ENCODE measurements around the gene YIPF3. TPM values are rescaled to one million over a fixed set of nuclear protein-coding genes. Genes with fewer than 3 reads are reported as not detected.
A peak's percentile ranks its signal among the peaks of the same experiment; 100 is the strongest.

The YIPF3 gene
- total and polyA plus RNA-seq, 2 donors (not counting 1 experiment from before 2014, with no cell fraction given): 64.3 to 92.6 TPM

DNA sequence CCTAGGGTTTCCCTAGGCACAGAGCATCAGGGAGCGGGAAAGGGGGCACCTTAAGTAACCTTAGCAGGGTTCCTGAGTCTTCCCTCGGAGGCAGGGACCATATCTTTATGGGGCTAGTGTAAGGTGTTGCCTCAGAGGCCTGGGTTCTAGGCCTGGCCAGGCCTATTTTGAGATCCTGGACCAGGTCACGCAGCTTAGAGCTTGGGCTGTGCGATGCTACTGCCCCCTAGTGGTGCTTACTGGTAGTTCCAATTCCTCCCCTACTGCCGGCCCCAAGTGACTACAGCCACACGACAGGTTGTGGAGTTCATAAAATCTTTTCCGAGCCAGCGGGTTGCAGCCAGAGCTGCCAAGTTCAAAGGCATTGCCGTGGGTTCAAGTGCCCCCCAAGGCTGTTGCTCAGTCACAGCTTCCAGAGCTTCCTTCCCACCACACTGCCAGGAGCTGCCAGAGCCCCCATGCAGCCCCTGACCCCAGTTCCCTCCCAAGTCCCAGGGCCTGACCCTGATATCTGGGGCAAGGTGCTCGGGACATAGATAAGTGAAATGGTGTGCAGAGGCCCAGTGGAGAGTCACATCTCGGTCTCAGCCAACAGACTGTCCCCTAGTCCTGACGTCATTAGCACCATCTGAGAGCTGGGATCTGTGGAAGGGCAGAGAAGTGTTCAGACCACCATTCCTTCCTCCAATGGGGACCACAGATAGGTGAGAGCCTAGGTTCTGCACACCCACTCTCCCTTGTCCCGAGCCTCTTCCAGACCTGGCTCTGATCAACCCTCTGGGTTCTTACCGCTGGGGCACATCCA, 9.9 kb downstream of the YIPF3 start:
- Histone ChIP-seq H4K20me1 (ENCODE audit: control insufficient read depth, insufficient read depth, low read length, poor library complexity, severe bottlenecking) (peaks cover 7% of the 10 kb centered on the region), H3K4me3 (ENCODE audit: control extremely low read depth in 1 of 5, extremely low read depth in 1 of 5, insufficient read depth in 1 of 5, low read depth in 2 of 5, low read length in 4 of 5) (no peak overlapping the region), H3K36me3 (replicated peaks in 1 of 2; ENCODE audit: control extremely low read depth in 1 of 2, control insufficient read depth in 1 of 2, extremely low read depth in 1 of 2, insufficient read depth in 2 of 2, low read length in 1 of 2) (peaks cover 0 to 29% of the 10 kb centered on the region in 2 experiments), H3K9me3 (ENCODE audit: control extremely low read depth in 1 of 3, control insufficient read depth in 2 of 3, insufficient read depth in 1 of 3, low read length in 2 of 3) (peaks cover 0 to 3% (median 0%) of the 10 kb centered on the region in 3 donors), H3K79me2 (ENCODE audit: control insufficient read depth, insufficient read depth, low read length) (peaks cover 4% of the 10 kb centered on the region), H2AFZ (ENCODE audit: insufficient read depth, low read depth, low read length, poor library complexity, severe bottlenecking) (no peak overlapping the region), H3K4me1 (ENCODE audit: control insufficient read depth in 2 of 2, insufficient read depth in 2 of 2, low read length in 2 of 2) (peaks cover 21 to 26% of the 10 kb centered on the region in 2 donors), H3K27ac (ENCODE audit: low read length in 2 of 2) (no peak overlapping the region), H3K4me2 (replicated peaks; ENCODE audit: low read depth, low read length, poor library complexity, severe bottlenecking) (peak overlapping the region; percentile 37), H3K27me3 (replicated peaks in 1 of 4; ENCODE audit: control extremely low read depth in 1 of 4, control insufficient read depth in 3 of 4, insufficient read depth in 4 of 4, low read length in 3 of 4) (peaks cover 0 to 20% (median 8%) of the 10 kb centered on the region in 4 experiments), H3K9ac (ENCODE audit: low read length) (no peak overlapping the region)
- no peaks in the 10 kb centered on the region for H3K9me3 Mint-ChIP-seq (ENCODE audit: insufficient read depth)
- H3K4me3 Mint-ChIP-seq: no peak overlapping the region
- ChIA-PET POLR2A (interaction anchor here (1.0 to 1.1 kb wide), 2 partner anchors 30 to 577 kb away, joined by 3 to 5 read pairs; partner anchors contain the start of gene CNPY3), CTCF (interaction anchor here (0.5 to 6.4 kb wide), 35 partner anchors 9 to 577 kb away, joined by 3 to 69 read pairs (median 4); partner anchors contain the start of genes DLK2, DNPH1, POLR1C and TJAP1)
- intact Hi-C loops (cut with micrococcal nuclease): loop anchor here (1.0 to 5.0 kb wide), 7 partner anchors 53 to 605 kb away; partner anchors contain the start of genes DNPH1 and SRF
- H3K4me1 Mint-ChIP-seq: peaks cover 27% of the 10 kb centered on the region
- DNase-seq: peak; percentile 90
- TF ChIP-seq, protein P1, sequence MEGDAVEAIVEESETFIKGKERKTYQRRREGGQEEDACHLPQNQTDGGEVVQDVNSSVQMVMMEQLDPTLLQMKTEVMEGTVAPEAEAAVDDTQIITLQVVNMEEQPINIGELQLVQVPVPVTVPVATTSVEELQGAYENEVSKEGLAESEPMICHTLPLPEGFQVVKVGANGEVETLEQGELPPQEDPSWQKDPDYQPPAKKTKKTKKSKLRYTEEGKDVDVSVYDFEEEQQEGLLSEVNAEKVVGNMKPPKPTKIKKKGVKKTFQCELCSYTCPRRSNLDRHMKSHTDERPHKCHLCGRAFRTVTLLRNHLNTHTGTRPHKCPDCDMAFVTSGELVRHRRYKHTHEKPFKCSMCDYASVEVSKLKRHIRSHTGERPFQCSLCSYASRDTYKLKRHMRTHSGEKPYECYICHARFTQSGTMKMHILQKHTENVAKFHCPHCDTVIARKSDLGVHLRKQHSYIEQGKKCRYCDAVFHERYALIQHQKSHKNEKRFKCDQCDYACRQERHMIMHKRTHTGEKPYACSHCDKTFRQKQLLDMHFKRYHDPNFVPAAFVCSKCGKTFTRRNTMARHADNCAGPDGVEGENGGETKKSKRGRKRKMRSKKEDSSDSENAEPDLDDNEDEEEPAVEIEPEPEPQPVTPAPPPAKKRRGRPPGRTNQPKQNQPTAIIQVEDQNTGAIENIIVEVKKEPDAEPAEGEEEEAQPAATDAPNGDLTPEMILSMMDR (IDR thresholded peaks at IDR 0.05): peak; percentile 92
- TF ChIP-seq EZH2 (IDR thresholded peaks at IDR 0.05; ENCODE audit: borderline replicate concordance, insufficient read depth, low read depth, low read length, poor library complexity, severe bottlenecking): no peak
- peaks cover 10% of the 10 kb centered on the region for H3K27me3 Mint-ChIP-seq
- peak; percentile 57 for ATAC-seq (ENCODE audit: low read depth)
- WGBS (ENCODE audit: insufficient coverage): 33% methylated on average over 14 of the region's 14 CpGs
- no peak overlapping the region for H3K27ac Mint-ChIP-seq

All from B cell (primary cell).